Caco-2 (cell line): Measurements from ENCODE around the gene LRCH3. TPM values are rescaled to one million over a fixed set of nuclear protein-coding genes. Genes with fewer than 3 reads are reported as not detected.

Experiments used
- BruUV-seq: library from RNA; stranded (reverse); fragments of 400-500 nt; replicated peaks from 2 replicates; lab custom pipeline; 2021; lab: Mats Ljungman, UMichigan
- CTCF ChIA-PET: fragments of 300-600 bp; sonication (Branson Sonifier 250); formaldehyde crosslinking; loops from one replicate; lab custom pipeline; 2022; ENCODE audit warnings: antibody characterized with exemption; lab: Charles Lee
- POLR2A ChIA-PET: fragments of 300-600 bp; sonication (Branson Sonifier 250); formaldehyde crosslinking; loops from one replicate; lab custom pipeline; 2022; ENCODE audit warnings: antibody characterized with exemption; lab: Charles Lee
- DNase-seq, 2 experiments: peaks; one replicate each; pipeline versions ENCODE4 v3.0.0 to v3.0.0-alpha.2; 2020 to 2022
- H3K27me3 ChIP-seq: replicated peaks from 2 replicates; pipeline ENCODE4 v1.6.0; 2011; ENCODE audit warnings: low read length; ENCODE audit not compliant: control insufficient read depth, insufficient read depth
- H3K36me3 ChIP-seq: 2 replicates; pipeline ENCODE4 v1.5.1; 2011; ENCODE audit warnings: low read length; ENCODE audit not compliant: control insufficient read depth, insufficient read depth
- H3K4me1 ChIP-seq: fragments of 250-450 bp; sonication (Bioruptor Pico); 2 replicates; pipeline ENCODE4 v1.5.1; 2020; ENCODE audit warnings: mild to moderate bottlenecking
- H3K4me3 ChIP-seq: 2 replicates; pipeline ENCODE4 v1.5.1; 2011; ENCODE audit warnings: low read depth, mild to moderate bottlenecking, control low read depth, low read length
- H3K9me3 ChIP-seq: fragments of 250-450 bp; sonication (Bioruptor Pico); 2 replicates; pipeline ENCODE4 v1.5.1; 2020; ENCODE audit warnings: mild to moderate bottlenecking, moderate library complexity
- H3K27ac Mint-ChIP-seq: one replicate; pipeline ENCODE4 v1.8.0; 2022; ENCODE audit warnings: mixed read lengths; ENCODE audit not compliant: unreplicated experiment
- H3K27me3 Mint-ChIP-seq: one replicate; pipeline ENCODE4 v1.8.0; 2022; ENCODE audit warnings: mixed read lengths; ENCODE audit not compliant: insufficient read depth, unreplicated experiment
- H3K36me3 Mint-ChIP-seq: one replicate; pipeline ENCODE4 v1.8.0; 2022; ENCODE audit warnings: mild to moderate bottlenecking, mixed read lengths; ENCODE audit not compliant: insufficient read depth, unreplicated experiment
- H3K4me1 Mint-ChIP-seq: one replicate; pipeline ENCODE4 v1.8.0; 2022; ENCODE audit warnings: low read depth, mixed read lengths; ENCODE audit not compliant: unreplicated experiment
- H3K4me3 Mint-ChIP-seq: one replicate; pipeline ENCODE4 v1.8.0; 2022; ENCODE audit warnings: mild to moderate bottlenecking, moderate library complexity, mixed read lengths; ENCODE audit not compliant: unreplicated experiment
- H3K9me3 Mint-ChIP-seq: one replicate; pipeline ENCODE4 v1.8.0; 2022; ENCODE audit warnings: mixed read lengths; ENCODE audit not compliant: unreplicated experiment
- CTCF ChIP-seq, 2 experiments: fragments of 200-600 bp in 1 of 2; IDR thresholded peaks; 1 replicate in 1 of 2; 2 replicates in 1 of 2; pipeline versions ENCODE4 v1.5.1 to v1.8.0; 2011 to 2022; ENCODE audit warnings: antibody characterized with exemption in 1 of 2, control low read depth in 1 of 2, inconsistent platforms in 1 of 2, low read depth in 1 of 2, low read length in 1 of 2, mild to moderate bottlenecking in 1 of 2, moderate library complexity in 1 of 2; ENCODE audit not compliant: insufficient read depth in 1 of 2, severe bottlenecking in 1 of 2, unreplicated experiment in 1 of 2
- intact Hi-C: fragments of 100-400 bp; cut with micrococcal nuclease; formaldehyde crosslinking; loops from one replicate; pipeline ENCODE4 v1.10.0; 2022; ENCODE audit not compliant: unreplicated experiment
- total RNA-seq: library from RNA; stranded (reverse); gene quantifications from 2 replicates; pipeline ENCODE4 v1.2.3, GENCODE V29; 2022

Gene LRCH3
- total RNA-seq, 1 experiment from 2014 or later = 38.7 TPM

- Mint-ChIP-seq H3K9me3 (no peaks in the 10 kb centered on the region), H3K27ac (no peak overlapping the region), H3K27me3 (no peaks in the 10 kb centered on the region), H3K4me3 (no peak overlapping the region), H3K36me3 (peaks cover 12% of the 10 kb centered on the region), H3K4me1 (peaks cover 7% of the 10 kb centered on the region)
- ChIA-PET POLR2A (no interaction called here), CTCF (no interaction called here)
- no peak for TF ChIP-seq CTCF (IDR thresholded peaks at IDR 0.05; ENCODE audit: insufficient read depth in 1 of 2, low read depth in 1 of 2, low read length in 1 of 2, severe bottlenecking in 1 of 2, unreplicated experiment in 1 of 2)
- Histone ChIP-seq H3K4me1 (peaks cover 8% of the 10 kb centered on the region; the same call in 1 of the 2 replicates), H3K27me3 (no peaks in the 10 kb centered on the region), H3K36me3 (no peaks in the 10 kb centered on the region), H3K4me3 (no peak overlapping the region), H3K9me3 (no peaks in the 10 kb centered on the region)
- no peak for DNase-seq
- BruUV-seq = no TSS peak
- intact Hi-C loops = no loop called here
Observed at GRCh38 chr3:197789309-197789708, 1.7 kb upstream of the LRCH3 start.

GRCh38 chr3:197790033-197790432 is 1.0 kb upstream of the LRCH3 start:
- Mint-ChIP-seq H3K27me3 (no peaks in the 10 kb centered on the region), H3K27ac (no peak overlapping the region), H3K9me3 (no peaks in the 10 kb centered on the region), H3K36me3 (peaks cover 9% of the 10 kb centered on the region), H3K4me1 (peaks cover 7% of the 10 kb centered on the region), H3K4me3 (peak overlapping the region; percentile 93)
- DNase-seq = no peak
- peaks cover 8% of the 10 kb centered on the region; the same call in 1 of the 2 replicates for H3K4me1 ChIP-seq
- no TSS peak for BruUV-seq
- H3K4me3 ChIP-seq = no peak overlapping the region
- TF ChIP-seq CTCF (IDR thresholded peaks at IDR 0.05; ENCODE audit: insufficient read depth in 1 of 2, low read depth in 1 of 2, low read length in 1 of 2, severe bottlenecking in 1 of 2, unreplicated experiment in 1 of 2) = no peak
- intact Hi-C loops = no loop called here
- no peaks in the 10 kb centered on the region for H3K36me3 ChIP-seq
- H3K9me3 ChIP-seq = no peaks in the 10 kb centered on the region
- ChIA-PET POLR2A (no interaction called here), CTCF (no interaction called here)
- H3K27me3 ChIP-seq = no peaks in the 10 kb centered on the region

DNA sequence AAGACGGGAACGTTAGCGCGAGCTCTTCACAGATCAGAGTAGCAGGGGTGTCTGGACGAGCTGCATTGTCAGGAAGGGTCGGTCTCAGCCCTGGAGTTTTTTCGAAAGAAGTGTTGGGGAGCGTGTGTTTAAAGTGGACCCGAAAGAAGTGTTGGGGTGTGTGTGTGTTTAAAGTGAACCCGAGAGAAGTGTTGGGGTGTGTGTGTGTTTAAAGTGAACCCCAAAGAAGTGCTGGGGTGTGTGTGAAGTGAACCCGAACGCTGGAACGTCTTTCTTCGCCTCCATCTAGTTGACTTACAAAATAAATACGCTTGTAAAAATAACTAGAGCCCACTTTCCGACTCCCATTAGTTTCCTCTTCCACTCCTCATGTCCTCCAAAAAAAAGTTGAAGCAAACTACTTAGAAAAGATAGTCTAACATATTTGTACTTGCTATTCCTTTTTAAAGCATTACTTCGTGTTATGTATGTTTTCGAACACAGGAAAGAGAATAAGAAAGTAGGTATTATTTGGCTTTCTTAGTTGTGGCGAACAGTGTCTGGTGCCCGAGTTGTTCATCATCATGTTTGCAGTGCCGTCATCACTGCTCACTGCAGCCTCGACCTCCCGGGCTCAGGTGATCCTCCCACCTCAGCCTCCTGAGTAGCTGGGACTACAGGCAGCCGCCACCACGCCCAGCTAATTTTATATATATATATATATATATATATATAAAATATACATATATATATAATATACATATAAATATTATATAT is 1.0 kb downstream of the LRCH3 start:
- Mint-ChIP-seq H3K27me3 (no peaks in the 10 kb centered on the region), H3K4me1 (peaks cover 7% of the 10 kb centered on the region), H3K4me3 (peak overlapping the region; percentile 93), H3K36me3 (peaks cover 9% of the 10 kb centered on the region), H3K9me3 (no peaks in the 10 kb centered on the region), H3K27ac (peak overlapping the region; percentile 85)
- TF ChIP-seq CTCF (IDR thresholded peaks at IDR 0.05; ENCODE audit: insufficient read depth in 1 of 2, low read depth in 1 of 2, low read length in 1 of 2, severe bottlenecking in 1 of 2, unreplicated experiment in 1 of 2) = no peak
- Histone ChIP-seq H3K27me3 (no peaks in the 10 kb centered on the region), H3K4me1 (peaks cover 8% of the 10 kb centered on the region; the same call in 1 of the 2 replicates), H3K9me3 (no peaks in the 10 kb centered on the region), H3K4me3 (peak overlapping the region; percentile 78), H3K36me3 (no peaks in the 10 kb centered on the region)
- CTCF ChIA-PET = no interaction called here
- TSS peak; percentile 51 for BruUV-seq
- POLR2A ChIA-PET = no interaction called here
- peak in 1 of 2 experiments; percentile 1 for DNase-seq
- intact Hi-C loops = no loop called here
